Endodermal cell (in vitro differentiated cells): Measurements from ENCODE around the gene TSHZ3. TPM values are rescaled to one million over a fixed set of nuclear protein-coding genes. Genes with fewer than 3 reads are reported as not detected.

ENCODE experiments used
- DNase-seq: peaks from one replicate; pipeline ENCODE4 v3.0.0-alpha.2; 2017
- H3K27ac ChIP-seq: 2 replicates; pipeline ENCODE4 v1.5.1; 2013; ENCODE audit warnings: mild to moderate bottlenecking, low read depth, low read length, moderate library complexity
- H3K27me3 ChIP-seq: 2 replicates; pipeline ENCODE4 v1.6.1; 2013; ENCODE audit warnings: mild to moderate bottlenecking, low read length, moderate library complexity; ENCODE audit not compliant: insufficient read depth, control insufficient read depth, poor library complexity, severe bottlenecking
- H3K36me3 ChIP-seq: 2 replicates; pipeline ENCODE4 v1.7.0; 2013; ENCODE audit warnings: mild to moderate bottlenecking, low read length, moderate library complexity; ENCODE audit not compliant: control insufficient read depth, insufficient read depth
- H3K4me1 ChIP-seq: one replicate; pipeline ENCODE4 v1.7.0; 2013; ENCODE audit warnings: low read length; ENCODE audit not compliant: control insufficient read depth, insufficient read depth
- H3K4me3 ChIP-seq: 2 replicates; pipeline ENCODE4 v1.5.1; 2013; ENCODE audit warnings: mild to moderate bottlenecking, low read length, moderate library complexity
- H3K9ac ChIP-seq: 2 replicates; pipeline ENCODE4 v1.6.1; 2013; ENCODE audit warnings: mild to moderate bottlenecking, low read length, moderate library complexity; ENCODE audit not compliant: poor library complexity, severe bottlenecking; ENCODE audit errors: extremely low read depth
- H3K9me3 ChIP-seq: 2 replicates; pipeline ENCODE4 v1.6.1; 2013; ENCODE audit warnings: mild to moderate bottlenecking, low read length, moderate library complexity; ENCODE audit not compliant: control insufficient read depth
- H3K27ac Mint-ChIP-seq: 2 replicates; pipeline ENCODE4 v1.8.0; 2020; ENCODE audit warnings: mixed read lengths
- H3K27me3 Mint-ChIP-seq: 2 replicates; pipeline ENCODE4 v1.8.0; 2021; ENCODE audit warnings: mild to moderate bottlenecking, mixed read lengths; ENCODE audit not compliant: insufficient read depth
- H3K36me3 Mint-ChIP-seq: 2 replicates; pipeline ENCODE4 v1.8.0; 2020; ENCODE audit warnings: low read depth, mixed read lengths
- H3K4me1 Mint-ChIP-seq: 2 replicates; pipeline ENCODE4 v1.8.0; 2020; ENCODE audit warnings: mixed read lengths
- H3K4me3 Mint-ChIP-seq: 2 replicates; pipeline ENCODE4 v1.8.0; 2020; ENCODE audit warnings: mild to moderate bottlenecking, moderate library complexity, mixed read lengths
- H3K9me3 Mint-ChIP-seq: 2 replicates; pipeline ENCODE4 v1.8.0; 2020; ENCODE audit warnings: mild to moderate bottlenecking, mixed read lengths
- CTCF ChIP-seq: fragments of 200-600 bp; sonication (generic); conservative IDR thresholded peaks from 2 replicates; pipeline ENCODE4 v1.5.0; 2021; ENCODE audit warnings: antibody characterized with exemption, mild to moderate bottlenecking
- WGBS, 2 experiments: methylation state at CpG; one replicate each; pipeline versions ENCODE4 v1.1.5 to v1.1.7; 2013; ENCODE audit warnings: missing lambda C conversion rate in 2 of 2, mixed read lengths in 1 of 2; ENCODE audit not compliant: insufficient coverage in 1 of 2, insufficient read length in 1 of 2; 5-methylcytosine and 5-hydroxymethylcytosine counted together
- total RNA-seq, 2 donors: library from RNA; stranded (reverse); fragmentation: NEBNext Ultra II Directional in 1 of 2; extraction: Animal tissue kit (Norgen Biotek cat#: 25700) in 1 of 2; gene quantifications; 2 replicates in 1 of 2; 3 replicates in 1 of 2; pipeline ENCODE4 v1.2.1, GENCODE V29; 2021

TSHZ3 gene
- total RNA-seq, 2 donors from 2014 or later: 0.84 to 2.1 TPM

- H3K36me3 ChIP-seq: no peaks in the 10 kb centered on the region
- H3K27me3 ChIP-seq: no peaks in the 10 kb centered on the region
- no peaks in the 10 kb centered on the region for H3K36me3 Mint-ChIP-seq
- H3K4me3 ChIP-seq: no peak overlapping the region
- H3K27ac Mint-ChIP-seq: no peak overlapping the region
- H3K4me1 ChIP-seq: no peaks in the 10 kb centered on the region
- WGBS, 2 experiments: 89 to 100% methylated on average over 3 to 9 of the region's 9 CpGs
- H3K27ac ChIP-seq: no peak overlapping the region
- peaks cover 2% of the 10 kb centered on the region for H3K27me3 Mint-ChIP-seq
- no peaks in the 10 kb centered on the region for H3K9me3 ChIP-seq
- DNase-seq: peak; percentile 33
- H3K9ac ChIP-seq: no peak overlapping the region
- no peaks in the 10 kb centered on the region for H3K4me1 Mint-ChIP-seq
- H3K4me3 Mint-ChIP-seq: no peak overlapping the region
- TF ChIP-seq CTCF: no peak
- no peaks in the 10 kb centered on the region for H3K9me3 Mint-ChIP-seq
Measured at GRCh38 chr19:31264041-31264778, 85.0 kb downstream of the TSHZ3 start.

GRCh38 chr19:31263328-31263727 is 85.9 kb downstream of the TSHZ3 start:
- Histone ChIP-seq H3K9ac (no peak overlapping the region), H3K4me1 (peaks cover under 1% of the 10 kb centered on the region), H3K9me3 (no peaks in the 10 kb centered on the region), H3K27ac (no peak overlapping the region), H3K36me3 (no peaks in the 10 kb centered on the region), H3K27me3 (no peaks in the 10 kb centered on the region), H3K4me3 (no peak overlapping the region)
- Mint-ChIP-seq H3K27me3 (peaks cover 2% of the 10 kb centered on the region), H3K4me1 (peaks cover 7% of the 10 kb centered on the region), H3K4me3 (no peak overlapping the region), H3K9me3 (no peaks in the 10 kb centered on the region), H3K36me3 (no peaks in the 10 kb centered on the region), H3K27ac (no peak overlapping the region)
- WGBS, 2 experiments: 91 to 95% methylated on average over 4 to 9 of the region's 9 CpGs
- no peak for TF ChIP-seq CTCF
- peak; percentile 43 for DNase-seq

- Histone ChIP-seq H3K27me3 (no peaks in the 10 kb centered on the region), H3K4me1 (peaks cover 4% of the 10 kb centered on the region), H3K9me3 (no peaks in the 10 kb centered on the region), H3K4me3 (no peak overlapping the region), H3K9ac (no peak overlapping the region), H3K36me3 (no peaks in the 10 kb centered on the region), H3K27ac (no peak overlapping the region)
- no peaks in the 10 kb centered on the region for H3K9me3 Mint-ChIP-seq
- no peak overlapping the region for H3K4me3 Mint-ChIP-seq
- no peak for DNase-seq
- no peak for TF ChIP-seq CTCF
- peaks cover 12% of the 10 kb centered on the region for H3K4me1 Mint-ChIP-seq
- H3K27ac Mint-ChIP-seq: no peak overlapping the region
- no peaks in the 10 kb centered on the region for H3K36me3 Mint-ChIP-seq
- 91 to 92% methylated on average over 8 to 10 of the region's 10 CpGs for WGBS, 2 experiments
- H3K27me3 Mint-ChIP-seq: peaks cover 2% of the 10 kb centered on the region
Measured at GRCh38 chr19:31262725-31263191, 86.5 kb downstream of the TSHZ3 start.
